Amygdala (tissue), 56 donors: ENCODE data around the gene TEX29.

ENCODE experiments used
- DNase-seq, 56 donors: peaks; one replicate each; lab custom pipeline; 2025; lab: John Stamatoyannopoulos, UW

Gene TEX29

DNA sequence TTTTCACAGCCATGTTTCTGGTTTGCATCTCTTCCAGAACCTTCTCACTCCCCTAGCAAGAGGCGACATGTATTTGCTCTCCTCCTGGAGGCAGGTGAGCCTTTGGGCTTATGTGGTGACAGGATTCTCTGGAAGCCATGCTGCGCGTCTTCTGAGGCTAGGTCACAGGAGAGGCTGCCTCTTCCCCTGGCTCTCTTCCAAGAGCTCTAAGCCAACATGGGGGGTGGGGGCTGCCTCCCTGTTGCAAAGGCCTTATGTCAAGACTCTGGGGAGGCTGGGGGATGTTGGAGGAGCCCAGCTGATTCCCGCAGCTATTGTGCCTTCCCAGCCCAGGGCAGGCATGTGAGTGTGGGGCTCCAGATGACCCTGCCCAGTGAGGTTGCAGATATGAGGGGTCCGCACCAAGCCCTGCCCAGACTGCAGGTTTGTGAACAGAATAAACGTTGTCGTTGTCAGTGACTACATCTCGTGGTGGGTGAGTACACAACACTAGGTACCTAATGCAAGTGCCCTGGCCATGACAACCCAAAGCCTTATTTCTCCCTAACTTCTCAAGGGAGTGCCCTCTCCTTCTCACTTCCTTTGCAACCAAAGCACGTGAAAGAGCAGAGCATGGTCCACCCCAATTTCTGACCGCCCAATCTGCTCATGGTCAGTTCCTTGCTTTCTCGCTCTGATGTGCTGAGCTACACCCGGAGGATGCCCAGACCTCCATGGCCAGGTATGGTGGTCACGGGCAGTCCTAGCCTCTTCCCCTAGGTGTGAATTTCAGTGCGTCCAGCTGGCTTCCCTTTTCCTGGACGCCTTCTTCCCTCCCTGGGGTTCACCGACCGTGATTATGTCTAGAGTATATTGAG lies 44.9 kb downstream of the TEX29 start:
- no peak for DNase-seq

GRCh38 chr13:111367340-111367739 lies 46.9 kb downstream of the TEX29 start:
- no peak for DNase-seq

DNA sequence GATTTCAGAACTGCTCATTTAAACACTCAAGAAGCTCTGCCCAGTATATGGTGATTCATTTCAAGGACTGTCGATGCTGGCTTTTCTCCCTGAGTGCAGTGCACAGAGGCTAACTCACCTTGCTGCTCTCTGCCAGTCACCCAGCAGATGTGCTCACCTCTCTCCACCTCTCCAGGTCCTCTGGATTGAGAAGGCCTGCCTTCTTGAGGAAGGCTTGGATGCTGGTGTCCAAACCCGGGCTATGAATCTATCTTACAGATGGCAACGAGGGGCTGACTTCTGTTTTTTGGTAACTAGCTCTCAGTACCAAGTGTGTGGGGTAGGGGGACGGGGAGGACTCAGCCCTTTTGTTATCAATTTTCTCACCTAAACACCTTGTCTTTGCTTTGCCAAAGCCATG lies 47.6 kb downstream of the TEX29 start:
- no peak for DNase-seq

GRCh38 chr13:111370147-111370546 lies 49.7 kb downstream of the TEX29 start:
- no peak for DNase-seq

DNA sequence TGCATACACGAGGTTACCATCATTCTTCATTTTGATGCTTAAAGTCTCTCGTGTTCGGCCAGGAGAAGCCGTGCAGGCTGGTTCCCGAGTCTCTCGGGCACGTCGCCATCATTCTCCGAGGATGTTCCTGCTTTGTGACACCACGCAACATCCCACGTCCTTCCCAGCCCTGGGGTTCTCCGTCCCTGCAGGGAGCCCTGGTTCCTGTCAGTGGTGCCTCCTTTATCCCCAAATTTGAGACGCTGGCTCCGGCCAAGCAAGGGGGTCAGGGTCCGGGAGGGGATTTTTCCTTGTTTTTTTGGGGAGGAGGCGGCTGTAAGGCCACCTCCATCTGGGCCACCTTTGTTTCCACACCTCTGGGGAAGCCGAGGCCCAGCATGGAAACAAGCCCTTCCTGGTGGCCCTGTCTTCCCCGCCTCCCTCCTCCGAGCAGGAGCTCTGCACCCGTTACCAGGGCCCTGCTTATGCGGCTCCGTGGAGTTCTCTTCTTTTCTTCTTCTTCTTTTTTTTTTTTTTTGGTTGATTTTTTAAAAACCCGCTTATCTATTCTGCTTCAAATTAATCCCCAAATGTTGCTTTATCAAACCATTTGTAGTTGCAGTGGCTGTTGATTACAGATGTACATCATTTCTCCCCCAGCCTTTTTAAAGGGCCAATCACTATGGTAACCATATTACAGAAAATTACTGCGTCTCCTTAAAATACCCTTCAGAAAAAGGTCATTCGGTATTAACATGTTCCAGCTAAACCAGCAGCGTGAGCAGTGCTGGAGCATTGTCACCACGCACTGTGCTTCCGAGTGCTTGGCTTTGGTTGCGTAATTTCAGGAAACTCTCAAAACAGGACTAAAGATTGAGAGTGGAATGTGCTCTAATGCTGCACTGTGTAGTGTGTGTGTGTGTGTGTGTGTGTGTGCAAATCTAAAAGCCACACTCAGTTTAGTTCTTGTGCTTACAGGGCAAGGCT lies 50.4 kb downstream of the TEX29 start:
- no peak for DNase-seq

DNA sequence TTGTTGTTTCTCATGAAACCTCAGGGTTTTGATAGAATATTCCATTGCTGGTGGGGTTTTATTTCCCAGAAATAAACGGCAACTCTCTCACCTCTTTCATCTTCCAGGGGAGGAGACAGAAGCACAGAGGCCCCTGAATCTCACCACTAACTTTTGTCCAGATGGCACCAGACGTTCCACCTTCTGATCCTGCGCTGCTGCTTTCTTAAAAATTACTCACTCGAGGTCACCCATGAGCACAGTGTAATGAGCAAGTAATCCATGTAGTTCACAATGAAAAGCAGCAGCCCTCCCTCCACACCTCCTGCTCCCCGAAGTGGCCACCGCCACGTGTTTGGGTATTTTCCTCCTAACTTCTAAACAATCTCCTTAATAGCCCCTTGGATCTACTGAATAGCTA lies 51.3 kb downstream of the TEX29 start:
- DNase-seq, result no peak

DNA sequence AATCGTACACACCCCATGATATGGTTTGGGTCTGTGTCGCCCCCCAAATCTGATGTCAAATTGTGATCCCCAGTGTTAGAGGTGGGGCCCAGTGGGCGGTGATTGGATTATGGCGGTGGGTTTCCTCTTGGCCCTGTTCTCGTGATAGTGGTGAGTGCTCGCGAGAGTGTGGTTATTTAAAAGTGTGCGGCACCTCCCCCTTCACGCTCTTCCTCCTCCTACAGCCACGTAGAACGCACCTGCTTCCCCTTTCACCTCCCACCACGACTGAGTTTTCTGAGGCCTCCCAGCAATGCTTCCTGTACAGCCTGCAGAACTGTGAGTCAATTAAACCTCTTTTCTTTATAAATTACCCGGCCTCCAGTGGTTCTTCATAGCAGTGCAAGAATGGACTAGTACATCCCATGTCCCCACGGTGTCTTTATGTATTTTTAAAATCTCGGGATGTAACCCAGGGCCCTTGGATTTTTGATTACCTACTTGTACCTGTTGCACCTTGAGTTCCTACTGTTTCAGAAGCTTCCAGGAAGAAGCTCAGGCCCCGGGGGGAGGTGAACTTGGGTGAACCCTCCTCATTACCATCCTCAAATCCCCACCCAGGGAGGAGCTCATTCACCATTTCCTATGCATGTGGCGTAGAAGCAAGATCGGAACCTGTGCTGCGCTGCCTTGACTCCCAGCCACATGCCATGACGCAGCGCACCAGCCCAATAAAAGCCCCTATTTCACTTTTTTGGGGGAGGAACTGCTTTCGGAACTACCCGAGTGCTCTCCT lies 52.4 kb downstream of the TEX29 start:
- no peak for DNase-seq

- DNase-seq, result no peak
These were observed 53.0 kb downstream of the TEX29 start for GRCh38 chr13:111373486-111373885.

DNA sequence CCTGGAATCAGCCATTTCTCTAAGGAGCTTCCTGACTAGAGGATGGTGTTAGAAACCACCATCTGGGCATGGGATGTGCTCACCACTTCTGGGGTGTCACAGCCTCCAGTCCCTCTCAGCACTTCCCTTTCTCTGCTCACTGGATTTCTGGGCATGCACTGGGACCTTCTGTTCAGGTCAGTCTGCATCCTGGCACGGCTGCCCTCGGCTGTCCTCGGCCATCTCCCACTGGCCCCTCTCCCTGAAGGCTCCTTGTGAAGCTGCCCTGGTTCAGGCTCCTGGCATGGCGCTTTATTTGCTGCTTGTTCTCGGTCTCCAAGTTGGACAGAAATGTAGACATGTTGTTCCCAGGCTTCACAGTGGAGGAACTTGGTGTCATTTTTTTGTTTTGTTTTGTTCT lies 60.0 kb downstream of the TEX29 start:
- no peak for DNase-seq

DNA sequence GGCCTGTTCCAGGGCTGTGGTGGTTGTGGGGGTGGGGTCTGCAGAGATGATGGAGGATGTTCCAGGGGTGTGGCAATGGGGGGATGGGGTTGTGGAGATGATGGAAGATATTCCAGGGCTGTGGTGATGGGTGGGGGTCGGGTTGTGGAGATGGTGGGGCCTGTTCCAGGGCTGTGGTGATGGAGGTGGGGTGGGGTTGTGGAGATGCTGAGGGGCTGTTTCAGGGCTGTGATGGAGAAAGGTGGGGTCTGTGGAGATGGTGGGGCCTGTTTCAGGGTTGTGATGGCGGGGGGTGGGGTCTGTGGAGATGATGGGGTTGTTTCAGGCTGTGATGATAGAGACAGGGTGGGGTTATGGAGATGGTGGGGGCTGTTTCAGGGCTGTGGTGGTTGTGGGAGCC lies 62.0 kb downstream of the TEX29 start:
- DNase-seq, result no peak

GRCh38 chr13:111382877-111383276 lies 62.4 kb downstream of the TEX29 start:
- DNase-seq, result no peak

- DNase-seq, result no peak
These were observed 63.4 kb downstream of the TEX29 start for GRCh38 chr13:111383591-111384440.

- DNase-seq, result no peak
These were observed 64.2 kb downstream of the TEX29 start for GRCh38 chr13:111384441-111385182.

DNA sequence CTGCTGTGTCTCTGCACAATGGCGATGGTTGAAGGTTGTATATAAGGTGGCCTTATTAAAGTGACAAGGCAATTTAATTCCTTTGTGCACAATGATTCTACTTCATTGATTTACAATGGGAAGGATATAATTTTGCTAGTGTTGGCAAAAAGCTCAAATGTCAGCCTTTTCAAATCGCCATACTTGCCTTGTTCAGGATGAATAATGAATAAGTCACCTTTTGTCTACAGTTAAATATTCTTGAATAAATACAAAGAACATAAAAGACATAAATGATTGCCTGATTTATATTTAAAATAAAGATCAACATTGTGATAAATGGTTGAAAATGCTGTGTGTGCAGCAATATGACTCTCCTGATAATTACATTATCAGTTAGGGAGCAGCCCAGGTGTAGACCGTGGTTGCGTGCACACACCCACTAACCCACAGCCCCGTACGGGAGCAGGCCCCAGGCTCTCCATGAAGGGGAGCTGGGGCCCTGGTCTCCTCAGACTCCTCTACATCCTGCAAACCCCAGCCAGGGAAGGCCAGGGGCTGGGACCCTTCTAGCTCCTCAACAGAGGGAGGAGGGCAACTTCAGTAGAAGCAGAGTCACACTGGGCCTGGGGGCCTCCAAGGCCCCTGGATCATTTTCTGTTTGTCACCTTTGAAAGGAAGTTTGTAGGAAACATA lies 64.9 kb downstream of the TEX29 start:
- DNase-seq, result no peak

DNA sequence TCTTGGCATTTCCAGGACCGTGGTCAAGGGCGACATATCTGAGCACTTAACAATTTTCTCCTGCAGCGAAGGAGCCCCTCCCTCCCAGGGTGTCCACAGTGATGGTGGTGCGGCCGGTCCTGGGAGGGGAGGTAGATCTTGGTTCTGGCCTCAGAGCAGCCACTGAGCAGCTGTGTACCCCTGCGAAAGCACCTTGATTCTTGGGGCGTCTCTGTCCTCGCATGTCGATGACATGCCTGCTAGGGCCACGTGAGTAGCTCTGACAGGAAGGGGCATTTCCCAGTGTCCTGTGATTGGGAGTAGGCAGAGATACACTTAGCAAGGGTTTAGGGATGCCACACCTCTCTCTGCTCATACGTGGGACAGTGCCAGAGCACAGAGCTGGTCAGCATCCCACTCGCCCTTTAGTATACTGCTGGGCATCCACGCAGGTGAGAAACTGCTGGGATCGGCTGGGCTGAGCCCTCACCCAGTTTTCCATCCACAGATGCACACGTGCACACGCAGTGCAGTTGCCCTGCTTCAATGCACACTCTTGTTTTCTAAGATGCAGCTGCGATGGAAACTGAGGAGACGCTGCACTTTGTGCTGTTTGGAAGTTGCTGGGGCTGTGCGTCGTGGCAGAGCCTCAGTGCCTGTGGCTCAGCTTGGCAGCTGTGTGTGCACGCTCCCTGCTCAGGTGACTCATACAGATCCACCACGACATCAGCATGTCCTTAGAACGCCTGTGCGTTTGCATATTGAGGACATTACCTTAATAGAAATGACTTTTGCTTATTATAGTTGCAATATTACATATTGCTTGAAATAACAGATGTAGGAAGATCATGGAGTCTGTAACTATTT lies 66.8 kb downstream of the TEX29 start:
- no peak for DNase-seq

- DNase-seq, result no peak
These were observed 67.6 kb downstream of the TEX29 start for GRCh38 chr13:111387945-111388600.
